B cell (primary cell): ENCODE results near the gene STX10. TPM values are rescaled to one million over a fixed set of nuclear protein-coding genes. Genes with fewer than 3 reads are reported as not detected.

Experiments used
- ATAC-seq: fragments of 200-7000 bp; cut with Tn5 transposase; one replicate; pipeline ENCODE4 v1.10.0; 2021; ENCODE audit warnings: low read depth, mild to moderate bottlenecking, moderate number of reproducible peaks, moderate library complexity
- CTCF ChIA-PET: fragments of 350-600 bp; sonication (Branson Sonifier 250); formaldehyde crosslinking; loops from one replicate; lab custom pipeline; 2021; ENCODE audit warnings: antibody characterized with exemption, inconsistent platforms; lab: Charles Lee
- POLR2A ChIA-PET: fragments of 350-600 bp; sonication (Branson Sonifier 250); formaldehyde crosslinking; loops from one replicate; lab custom pipeline; 2021; ENCODE audit warnings: antibody characterized with exemption; lab: Charles Lee
- DNase-seq: peaks from one replicate; pipeline ENCODE4 v3.0.0; 2013
- H2AFZ ChIP-seq: 2 replicates; pipeline ENCODE4 v1.6.1; 2012; ENCODE audit warnings: mild to moderate bottlenecking, low read depth, low read length; ENCODE audit not compliant: insufficient read depth, poor library complexity, severe bottlenecking
- H3K27ac ChIP-seq, 2 donors: 1 replicate in 1 of 2; 2 replicates in 1 of 2; pipeline ENCODE4 v1.5.1; 2012 to 2013; ENCODE audit warnings: low read length in 2 of 2, mild to moderate bottlenecking in 2 of 2, moderate library complexity in 1 of 2
- H3K27me3 ChIP-seq, 4 experiments: fragments of 200-600 bp in 1 of 4; sonication (generic) in 1 of 4; replicated peaks in 1 of 4; 1 replicate in 2 of 4; 2 replicates in 2 of 4; pipeline versions ENCODE4 v1.6.1 to v1.7.0; 2013 to 2016; ENCODE audit warnings: low read length in 3 of 4, mild to moderate bottlenecking in 2 of 4, mixed read lengths in 1 of 4, moderate library complexity in 1 of 4; ENCODE audit not compliant: insufficient read depth in 4 of 4, control insufficient read depth in 3 of 4; ENCODE audit errors: control extremely low read depth in 1 of 4
- H3K36me3 ChIP-seq, 2 experiments: replicated peaks in 1 of 2; 1 replicate in 1 of 2; 2 replicates in 1 of 2; pipeline versions ENCODE4 v1.6.1 to v1.7.1; 2013; ENCODE audit warnings: low read length in 1 of 2; ENCODE audit not compliant: insufficient read depth in 2 of 2, control insufficient read depth in 1 of 2; ENCODE audit errors: control extremely low read depth in 1 of 2, extremely low read depth in 1 of 2
- H3K4me1 ChIP-seq, 2 donors: fragments of 200-600 bp in 1 of 2; sonication (generic) in 1 of 2; 1 replicate in 1 of 2; 2 replicates in 1 of 2; pipeline versions ENCODE4 v1.5.1 to v1.6.1; 2013 to 2017; ENCODE audit warnings: low read length in 2 of 2; ENCODE audit not compliant: control insufficient read depth in 2 of 2, insufficient read depth in 2 of 2
- H3K4me2 ChIP-seq: replicated peaks from 2 replicates; pipeline ENCODE3; 2012; ENCODE audit warnings: mild to moderate bottlenecking, low read depth, low read length; ENCODE audit not compliant: poor library complexity, severe bottlenecking
- H3K4me3 ChIP-seq, 5 experiments: fragments of 200-600 bp in 1 of 5; sonication (generic) in 1 of 5; 1 replicate in 3 of 5; 2 replicates in 2 of 5; pipeline versions ENCODE4 v1.5.1 to v1.7.0; 2011 to 2016; ENCODE audit warnings: low read length in 4 of 5, mild to moderate bottlenecking in 4 of 5, low read depth in 2 of 5, control low read depth in 1 of 5, moderate library complexity in 1 of 5; ENCODE audit not compliant: insufficient read depth in 1 of 5; ENCODE audit errors: control extremely low read depth in 1 of 5, extremely low read depth in 1 of 5
- H3K79me2 ChIP-seq: fragments of 200-600 bp; sonication (generic); one replicate; pipeline ENCODE4 v1.6.0; 2016; ENCODE audit warnings: low read length; ENCODE audit not compliant: control insufficient read depth, insufficient read depth
- H3K9ac ChIP-seq: fragments of 200-600 bp; sonication (generic); 2 replicates; pipeline ENCODE4 v1.6.1; 2017; ENCODE audit warnings: mild to moderate bottlenecking, low read length, moderate library complexity
- H3K9me3 ChIP-seq, 3 donors: one replicate each; pipeline versions ENCODE4 v1.6.1 to v1.7.1; 2013; ENCODE audit warnings: low read length in 2 of 3; ENCODE audit not compliant: control insufficient read depth in 2 of 3, insufficient read depth in 1 of 3; ENCODE audit errors: control extremely low read depth in 1 of 3
- H4K20me1 ChIP-seq: 2 replicates; pipeline ENCODE4 v1.6.0; 2012; ENCODE audit warnings: mild to moderate bottlenecking, low read length; ENCODE audit not compliant: insufficient read depth, control insufficient read depth, poor library complexity, severe bottlenecking
- H3K27ac Mint-ChIP-seq: one replicate; pipeline ENCODE4 v1.8.0; 2021; ENCODE audit warnings: mixed read lengths
- H3K27me3 Mint-ChIP-seq: one replicate; pipeline ENCODE4 v1.8.0; 2021; ENCODE audit warnings: mixed read lengths
- H3K4me1 Mint-ChIP-seq: one replicate; pipeline ENCODE4 v1.8.0; 2021; ENCODE audit warnings: mixed read lengths
- H3K4me3 Mint-ChIP-seq: one replicate; pipeline ENCODE4 v1.8.0; 2021; ENCODE audit warnings: mixed read lengths
- H3K9me3 Mint-ChIP-seq: one replicate; pipeline ENCODE4 v1.8.0; 2022; ENCODE audit warnings: mixed read lengths; ENCODE audit not compliant: insufficient read depth
- EZH2 ChIP-seq: IDR thresholded peaks from 2 replicates; pipeline ENCODE4 v1.6.1; 2012; ENCODE audit warnings: borderline replicate concordance, low read depth, mild to moderate bottlenecking, moderate library complexity, low read length; ENCODE audit not compliant: insufficient read depth, poor library complexity, severe bottlenecking
- WGBS: methylation state at CpG from one replicate; pipeline ENCODE4 v1.1.5; 2013; ENCODE audit warnings: missing lambda C conversion rate; ENCODE audit not compliant: insufficient coverage; 5-methylcytosine and 5-hydroxymethylcytosine counted together
- intact Hi-C: fragments of 100-400 bp; cut with micrococcal nuclease; formaldehyde crosslinking; loops from one replicate; pipeline ENCODE4 v1.10.0; 2022
- polyA plus RNA-seq: library from polyadenylated mRNA; depleted of rRNA; stranded (reverse); fragments of >200 nt; gene quantifications from 2 replicates; pipeline ENCODE4 v1.2.3, GENCODE V29; 2012
- total RNA-seq, 2 donors: library from RNA; stranded (reverse); fragments of 120-200 nt in 1 of 2; gene quantifications; 1 replicate in 1 of 2; 2 replicates in 1 of 2; pipeline versions ENCODE4 v1.2.3 to v1.2.4, GENCODE V29; 2013 to 2022
- TF ChIP-seq, protein P1 (sequence below): fragments of 200-600 bp; IDR thresholded peaks from one replicate; pipeline ENCODE4 v1.8.0; 2022; ENCODE audit warnings: antibody characterized with exemption, mild to moderate bottlenecking

Gene STX10
- total and polyA plus RNA-seq, 2 donors (not counting 1 experiment from before 2014, with no cell fraction given) = 59.0 to 147 TPM

DNA sequence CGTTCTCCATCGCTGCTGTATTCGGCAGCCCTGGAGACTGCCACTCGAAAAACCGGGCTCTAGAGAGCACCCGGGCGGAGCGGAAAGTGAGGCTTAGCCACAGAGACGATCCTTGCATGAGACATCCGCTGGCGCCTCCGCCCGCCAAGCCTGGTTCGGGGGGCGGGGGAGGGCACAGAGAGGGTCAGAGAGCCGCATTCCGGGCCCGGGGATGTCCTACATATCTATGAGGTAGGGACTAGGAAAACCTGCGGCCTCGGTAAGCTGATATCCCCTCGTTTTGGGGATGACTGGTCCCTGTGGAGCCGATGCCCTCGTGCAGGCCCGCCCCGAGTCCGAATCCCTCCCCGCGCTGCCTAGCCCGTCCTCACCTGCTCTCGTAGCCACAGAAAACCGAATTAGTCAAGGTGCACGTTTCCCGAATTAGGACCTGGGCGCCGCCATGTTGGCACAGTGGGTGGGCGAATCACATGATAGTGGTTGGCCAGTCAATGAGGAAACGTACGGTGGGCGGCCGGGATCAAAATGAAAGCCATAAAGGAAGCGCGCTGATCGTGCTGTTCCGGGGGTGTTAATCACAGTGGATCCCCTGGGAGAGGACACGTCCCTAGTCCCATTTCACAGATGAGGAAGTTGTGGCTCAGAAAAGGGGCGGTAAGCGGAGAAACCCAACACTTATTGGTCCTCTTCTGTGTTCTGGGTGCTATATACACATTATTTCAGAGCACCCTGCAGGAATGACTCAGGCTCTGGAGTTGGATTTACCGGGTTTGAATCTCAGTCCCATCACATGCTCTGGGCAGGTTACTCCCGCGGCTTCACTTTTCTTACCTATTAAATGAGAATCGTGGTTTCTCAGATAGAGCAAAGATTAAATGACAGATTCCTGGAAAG lies 33.6 kb downstream of the STX10 start, which contains the start of gene TRMT1:
TSS of gene TRMT1 (minus strand) at position 459 of the 894 bp plus-strand sequence. CDS start at position 118, 341 bp downstream.
- Histone ChIP-seq H3K4me1 (peaks cover 26 to 40% of the 10 kb centered on the region in 2 donors), H3K27me3 (no peaks in the 10 kb centered on the region), H3K4me3 (peak within 1 kb of the TSS; percentile 77 to 97 (median 85)), H3K79me2 (peaks cover 75% of the 10 kb centered on the region), H2AFZ (peak within 1 kb of the TSS; percentile 86), H3K36me3 (peaks cover 0 to 17% of the 10 kb centered on the region in 2 experiments), H3K9me3 (no peaks in the 10 kb centered on the region), H3K27ac (peak within 1 kb of the TSS; percentile 47 to 81), H3K4me2 (peak within 1 kb of the TSS; percentile 92), H4K20me1 (peaks cover 29% of the 10 kb centered on the region), H3K9ac (peak within 1 kb of the TSS; percentile 93)
- ChIA-PET POLR2A (interaction anchor here (0.8 to 4.8 kb wide), 7 partner anchors 12 to 42 kb away, joined by 3 to 80 read pairs (median 22); partner anchors contain the start of genes IER2, LYL1 and STX10), CTCF (interaction anchor here (0.7 to 3.2 kb wide), 11 partner anchors 11 to 175 kb away, joined by 4 to 31 read pairs (median 11); no protein-coding TSS in a partner anchor)
- TF ChIP-seq EZH2 = no peak
- TF ChIP-seq, protein P1, sequence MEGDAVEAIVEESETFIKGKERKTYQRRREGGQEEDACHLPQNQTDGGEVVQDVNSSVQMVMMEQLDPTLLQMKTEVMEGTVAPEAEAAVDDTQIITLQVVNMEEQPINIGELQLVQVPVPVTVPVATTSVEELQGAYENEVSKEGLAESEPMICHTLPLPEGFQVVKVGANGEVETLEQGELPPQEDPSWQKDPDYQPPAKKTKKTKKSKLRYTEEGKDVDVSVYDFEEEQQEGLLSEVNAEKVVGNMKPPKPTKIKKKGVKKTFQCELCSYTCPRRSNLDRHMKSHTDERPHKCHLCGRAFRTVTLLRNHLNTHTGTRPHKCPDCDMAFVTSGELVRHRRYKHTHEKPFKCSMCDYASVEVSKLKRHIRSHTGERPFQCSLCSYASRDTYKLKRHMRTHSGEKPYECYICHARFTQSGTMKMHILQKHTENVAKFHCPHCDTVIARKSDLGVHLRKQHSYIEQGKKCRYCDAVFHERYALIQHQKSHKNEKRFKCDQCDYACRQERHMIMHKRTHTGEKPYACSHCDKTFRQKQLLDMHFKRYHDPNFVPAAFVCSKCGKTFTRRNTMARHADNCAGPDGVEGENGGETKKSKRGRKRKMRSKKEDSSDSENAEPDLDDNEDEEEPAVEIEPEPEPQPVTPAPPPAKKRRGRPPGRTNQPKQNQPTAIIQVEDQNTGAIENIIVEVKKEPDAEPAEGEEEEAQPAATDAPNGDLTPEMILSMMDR = no peak
- intact Hi-C loops = loop anchor here (1.0 to 5.0 kb wide), 2 partner anchors 12 to 91 kb away; no protein-coding TSS in a partner anchor
- ATAC-seq = peak; percentile 72
- H3K4me3 Mint-ChIP-seq = peak within 1 kb of the TSS; percentile 99
- H3K27me3 Mint-ChIP-seq = no peaks in the 10 kb centered on the region
- H3K9me3 Mint-ChIP-seq = no peaks in the 10 kb centered on the region
- DNase-seq = peak; percentile 93
- H3K27ac Mint-ChIP-seq = peak within 1 kb of the TSS; percentile 95
- WGBS = 0% methylated on average over 45 of the region's 51 CpGs
- H3K4me1 Mint-ChIP-seq = peaks cover 44% of the 10 kb centered on the region
